GM12874 (cell line): Measurements from ENCODE around the gene TSC22D2.

Source experiments
- CTCF ChIP-seq: IDR thresholded peaks from 2 replicates; pipeline ENCODE4 v1.5.1; 2011; ENCODE audit warnings: low read depth, mild to moderate bottlenecking, control low read depth, low read length, moderate library complexity; ENCODE audit not compliant: insufficient read depth

Gene TSC22D2

GRCh38 chr3:150443331-150443741 is 35.2 kb downstream of the TSC22D2 start:
- no peak for TF ChIP-seq CTCF

- no peak for TF ChIP-seq CTCF
Observed at GRCh38 chr3:150444371-150444770, 36.3 kb downstream of the TSC22D2 start.

GRCh38 chr3:150446470-150446977 is 38.4 kb downstream of the TSC22D2 start:
- no peak for TF ChIP-seq CTCF

- TF ChIP-seq CTCF = no peak
Observed at GRCh38 chr3:150447084-150447483, 39.0 kb downstream of the TSC22D2 start.

GRCh38 chr3:150447631-150448465 is 39.8 kb downstream of the TSC22D2 start:
- TF ChIP-seq CTCF = no peak

GRCh38 chr3:150449169-150449721 is 41.1 kb downstream of the TSC22D2 start:
- TF ChIP-seq CTCF = no peak

GRCh38 chr3:150450916-150451315 is 42.8 kb downstream of the TSC22D2 start:
- TF ChIP-seq CTCF = no peak
